OCI-LY1 (cell line): ENCODE measurements around the gene IPO4.

ENCODE experiments used
- H2AFZ ChIP-seq: fragments of 200-600 bp; sonication (generic), shearing (Covaris generic); 2 replicates; pipeline ENCODE4 v1.6.0; 2014; ENCODE audit warnings: antibody characterized with exemption, mild to moderate bottlenecking, low read length
- H3F3A ChIP-seq: fragments of 200-600 bp; sonication (generic), shearing (Covaris generic); 2 replicates; pipeline ENCODE4 v1.6.0; 2014; ENCODE audit warnings: mild to moderate bottlenecking, antibody characterized with exemption, low read length, moderate library complexity; ENCODE audit not compliant: insufficient read depth
- H3K27ac ChIP-seq: fragments of 200-600 bp; sonication (generic); 2 replicates; pipeline ENCODE4 v1.5.1; 2014; ENCODE audit warnings: low read length, mixed run types, mild to moderate bottlenecking, low read depth; ENCODE audit not compliant: poor library complexity, severe bottlenecking
- H3K27me3 ChIP-seq: fragments of 200-600 bp; sonication (generic); 2 replicates; pipeline ENCODE4 v1.6.0; 2014; ENCODE audit warnings: antibody characterized with exemption, mild to moderate bottlenecking, low read length, moderate library complexity; ENCODE audit not compliant: insufficient read depth
- H3K36me3 ChIP-seq: fragments of 200-600 bp; sonication (generic); 2 replicates; pipeline ENCODE4 v1.6.1; 2014; ENCODE audit warnings: mild to moderate bottlenecking, antibody characterized with exemption, low read length, moderate library complexity, mixed read lengths; ENCODE audit not compliant: insufficient read depth
- H3K4me1 ChIP-seq: fragments of 200-600 bp; sonication (generic); 2 replicates; pipeline ENCODE4 v1.5.1; 2014; ENCODE audit warnings: mild to moderate bottlenecking, low read length, moderate library complexity; ENCODE audit not compliant: insufficient read depth, severe bottlenecking
- H3K4me2 ChIP-seq: fragments of 200-600 bp; sonication (generic), shearing (Covaris generic); 2 replicates; pipeline ENCODE4 v1.6.1; 2014; ENCODE audit warnings: low read length
- H3K4me3 ChIP-seq: fragments of 200-600 bp; sonication (generic); 2 replicates; pipeline ENCODE4 v1.5.1; 2014; ENCODE audit warnings: low read length, low read depth, mild to moderate bottlenecking, mixed read lengths; ENCODE audit not compliant: poor library complexity, severe bottlenecking
- H3K79me2 ChIP-seq: fragments of 200-600 bp; shearing (Covaris generic); 2 replicates; pipeline ENCODE4 v1.6.1; 2016; ENCODE audit warnings: mixed run types, low read length, mixed read lengths; ENCODE audit not compliant: insufficient read depth
- H3K9ac ChIP-seq: fragments of 200-600 bp; sonication (generic), shearing (Covaris generic); 2 replicates; pipeline ENCODE4 v1.6.1; 2014; ENCODE audit warnings: mild to moderate bottlenecking, low read length, mixed read lengths
- H3K9me2 ChIP-seq: fragments of 200-600 bp; sonication (generic), shearing (Covaris generic); 2 replicates; pipeline ENCODE4 v1.6.1; 2014; ENCODE audit warnings: low read depth, mild to moderate bottlenecking, low read length, mixed read lengths
- H3K9me3 ChIP-seq: fragments of 200-600 bp; shearing (Covaris generic); 2 replicates; pipeline ENCODE4 v1.6.1; 2014; ENCODE audit warnings: low read length, mixed read lengths
- H4K20me1 ChIP-seq: fragments of 200-600 bp; sonication (generic), shearing (Covaris generic); 2 replicates; pipeline ENCODE4 v1.6.0; 2016; ENCODE audit warnings: mild to moderate bottlenecking, low read length; ENCODE audit not compliant: insufficient read depth
- EZH2 ChIP-seq: fragments of 200-600 bp; sonication (generic), shearing (Covaris generic); IDR thresholded peaks from 2 replicates; pipeline ENCODE4 v1.8.0; 2017; ENCODE audit warnings: borderline replicate concordance, mixed run types, mild to moderate bottlenecking, antibody characterized with exemption, low read length, moderate library complexity, mixed read lengths
- TF ChIP-seq, protein P1 (sequence below): fragments of 200-600 bp; sonication (generic), shearing (Covaris generic); IDR thresholded peaks from 2 replicates; pipeline ENCODE4 v1.5.1; 2017; ENCODE audit warnings: mild to moderate bottlenecking, antibody characterized with exemption, low read length, moderate library complexity, mixed read lengths

The IPO4 gene

DNA sequence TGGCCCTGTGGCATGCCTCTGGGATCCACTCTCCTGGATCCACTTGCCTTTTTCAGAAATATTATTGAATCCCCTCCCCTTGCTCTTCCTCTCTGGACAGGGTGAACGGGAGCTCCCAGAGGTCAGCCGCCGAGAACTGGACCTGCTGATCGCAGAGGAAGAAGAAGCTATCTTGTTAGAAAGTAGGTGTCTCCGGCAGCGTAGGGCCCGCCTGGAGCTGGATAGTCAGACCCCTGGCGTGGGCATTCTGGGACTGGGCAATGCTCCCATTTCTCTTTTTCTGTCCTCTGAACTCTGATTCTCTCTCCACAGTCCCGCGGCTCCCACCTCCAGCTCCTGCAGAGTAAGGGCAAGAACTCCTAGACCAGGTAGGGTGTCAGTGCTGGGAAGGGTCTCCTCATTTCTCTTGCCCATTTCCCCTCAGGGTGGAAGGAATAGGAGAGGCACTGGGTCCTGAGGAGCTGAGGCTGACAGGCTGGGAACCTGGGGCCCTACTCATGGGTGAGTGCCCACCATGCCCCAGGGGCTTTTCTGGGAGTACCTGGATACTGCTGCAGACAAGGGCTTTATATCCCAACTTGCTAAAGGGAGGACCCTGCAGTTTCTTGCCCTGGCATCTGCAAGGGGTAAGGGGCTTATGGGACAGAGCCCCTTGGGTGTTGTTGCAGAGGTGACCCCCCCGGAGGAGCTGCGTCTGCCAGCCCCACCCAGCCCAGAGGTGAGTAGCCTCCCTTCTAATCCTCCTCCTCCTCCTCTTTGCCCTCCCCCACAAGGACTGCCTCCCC is 11.4 kb downstream of the IPO4 start:
- Histone ChIP-seq H3K9me2 (no peaks in the 10 kb centered on the region), H3K4me1 (no peaks in the 10 kb centered on the region), H3K27me3 (no peaks in the 10 kb centered on the region), H4K20me1 (no peaks in the 10 kb centered on the region), H3K9ac (no peak overlapping the region), H3K27ac (no peak overlapping the region), H2AFZ (no peak overlapping the region), H3F3A (no peaks in the 10 kb centered on the region), H3K9me3 (no peaks in the 10 kb centered on the region), H3K79me2 (no peaks in the 10 kb centered on the region), H3K4me2 (no peak overlapping the region), H3K4me3 (no peak overlapping the region), H3K36me3 (peaks cover 50% of the 10 kb centered on the region)
- TF ChIP-seq, protein P1, sequence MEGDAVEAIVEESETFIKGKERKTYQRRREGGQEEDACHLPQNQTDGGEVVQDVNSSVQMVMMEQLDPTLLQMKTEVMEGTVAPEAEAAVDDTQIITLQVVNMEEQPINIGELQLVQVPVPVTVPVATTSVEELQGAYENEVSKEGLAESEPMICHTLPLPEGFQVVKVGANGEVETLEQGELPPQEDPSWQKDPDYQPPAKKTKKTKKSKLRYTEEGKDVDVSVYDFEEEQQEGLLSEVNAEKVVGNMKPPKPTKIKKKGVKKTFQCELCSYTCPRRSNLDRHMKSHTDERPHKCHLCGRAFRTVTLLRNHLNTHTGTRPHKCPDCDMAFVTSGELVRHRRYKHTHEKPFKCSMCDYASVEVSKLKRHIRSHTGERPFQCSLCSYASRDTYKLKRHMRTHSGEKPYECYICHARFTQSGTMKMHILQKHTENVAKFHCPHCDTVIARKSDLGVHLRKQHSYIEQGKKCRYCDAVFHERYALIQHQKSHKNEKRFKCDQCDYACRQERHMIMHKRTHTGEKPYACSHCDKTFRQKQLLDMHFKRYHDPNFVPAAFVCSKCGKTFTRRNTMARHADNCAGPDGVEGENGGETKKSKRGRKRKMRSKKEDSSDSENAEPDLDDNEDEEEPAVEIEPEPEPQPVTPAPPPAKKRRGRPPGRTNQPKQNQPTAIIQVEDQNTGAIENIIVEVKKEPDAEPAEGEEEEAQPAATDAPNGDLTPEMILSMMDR, result no peak
- TF ChIP-seq EZH2, result no peak

DNA sequence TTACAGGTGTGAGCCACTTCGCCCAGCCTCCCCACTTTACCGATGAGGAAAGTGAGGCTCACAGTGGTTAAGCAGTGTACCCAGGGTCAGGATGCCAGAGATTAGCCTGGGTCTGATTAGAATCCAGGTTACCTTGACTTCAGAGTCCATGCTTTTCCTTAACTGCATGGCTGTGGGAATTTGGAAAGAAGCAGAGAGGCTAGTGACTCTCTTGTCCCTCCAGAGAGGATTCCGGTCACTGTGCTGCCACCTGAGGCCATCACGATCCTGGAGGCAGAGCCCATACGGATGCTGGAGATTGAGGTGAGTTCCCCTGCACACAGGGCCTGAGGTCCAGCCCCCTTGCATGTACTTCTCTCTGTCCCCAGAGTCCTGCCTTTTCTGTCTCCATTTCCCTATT is 12.0 kb downstream of the IPO4 start:
- no peak overlapping the region for H3K27ac ChIP-seq
- H3K27me3 ChIP-seq, result no peaks in the 10 kb centered on the region
- H3K4me2 ChIP-seq, result no peak overlapping the region
- H3K9ac ChIP-seq, result no peak overlapping the region
- no peak for TF ChIP-seq EZH2
- TF ChIP-seq, protein P1, result no peak
- no peak overlapping the region for H2AFZ ChIP-seq
- H3K9me2 ChIP-seq, result no peaks in the 10 kb centered on the region
- no peaks in the 10 kb centered on the region for H4K20me1 ChIP-seq
- peaks cover 45% of the 10 kb centered on the region for H3K36me3 ChIP-seq
- H3K9me3 ChIP-seq, result no peaks in the 10 kb centered on the region
- H3K79me2 ChIP-seq, result no peaks in the 10 kb centered on the region
- H3K4me3 ChIP-seq, result no peak overlapping the region
- no peaks in the 10 kb centered on the region for H3F3A ChIP-seq
- H3K4me1 ChIP-seq, result no peaks in the 10 kb centered on the region

DNA sequence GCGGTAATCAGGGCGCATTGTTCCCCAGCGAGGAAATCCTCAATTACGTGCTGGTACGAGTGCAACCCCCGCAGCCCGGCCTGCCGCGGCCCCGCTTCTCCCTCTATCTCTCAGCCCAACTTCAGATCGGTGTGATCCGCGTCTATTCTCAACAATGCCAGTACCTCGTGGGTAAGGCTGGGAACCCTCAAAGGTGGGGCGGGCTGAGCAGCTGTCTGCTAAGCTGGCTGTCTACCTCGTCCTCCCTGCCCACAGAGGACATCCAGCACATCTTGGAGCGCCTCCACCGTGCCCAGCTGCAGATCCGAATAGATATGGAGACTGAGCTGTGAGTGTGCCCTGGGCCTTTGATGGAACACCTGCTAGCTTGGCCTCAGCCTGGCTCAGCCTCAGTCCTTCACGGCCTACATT is 15.7 kb downstream of the IPO4 start:
- H3K9ac ChIP-seq, result no peak overlapping the region
- H3K4me2 ChIP-seq, result no peak overlapping the region
- H2AFZ ChIP-seq, result no peak overlapping the region
- H3K79me2 ChIP-seq, result no peaks in the 10 kb centered on the region
- no peaks in the 10 kb centered on the region for H3F3A ChIP-seq
- H3K36me3 ChIP-seq, result peaks cover 13% of the 10 kb centered on the region
- no peaks in the 10 kb centered on the region for H3K27me3 ChIP-seq
- no peak overlapping the region for H3K27ac ChIP-seq
- no peak for TF ChIP-seq EZH2
- TF ChIP-seq, protein P1, result no peak
- H4K20me1 ChIP-seq, result no peaks in the 10 kb centered on the region
- H3K9me2 ChIP-seq, result no peaks in the 10 kb centered on the region
- no peaks in the 10 kb centered on the region for H3K4me1 ChIP-seq
- no peak overlapping the region for H3K4me3 ChIP-seq
- no peaks in the 10 kb centered on the region for H3K9me3 ChIP-seq
